MV-4-11 (cell line): ENCODE data around the gene HIVEP2.

ENCODE experiments used
- DNase-seq: peaks from one replicate; lab custom pipeline; 2025; lab: John Stamatoyannopoulos, UW

Gene HIVEP2

GRCh38 chr6:142946181-142946923 is 1.4 kb upstream of the HIVEP2 start:
- peak; percentile 9 for DNase-seq

DNA sequence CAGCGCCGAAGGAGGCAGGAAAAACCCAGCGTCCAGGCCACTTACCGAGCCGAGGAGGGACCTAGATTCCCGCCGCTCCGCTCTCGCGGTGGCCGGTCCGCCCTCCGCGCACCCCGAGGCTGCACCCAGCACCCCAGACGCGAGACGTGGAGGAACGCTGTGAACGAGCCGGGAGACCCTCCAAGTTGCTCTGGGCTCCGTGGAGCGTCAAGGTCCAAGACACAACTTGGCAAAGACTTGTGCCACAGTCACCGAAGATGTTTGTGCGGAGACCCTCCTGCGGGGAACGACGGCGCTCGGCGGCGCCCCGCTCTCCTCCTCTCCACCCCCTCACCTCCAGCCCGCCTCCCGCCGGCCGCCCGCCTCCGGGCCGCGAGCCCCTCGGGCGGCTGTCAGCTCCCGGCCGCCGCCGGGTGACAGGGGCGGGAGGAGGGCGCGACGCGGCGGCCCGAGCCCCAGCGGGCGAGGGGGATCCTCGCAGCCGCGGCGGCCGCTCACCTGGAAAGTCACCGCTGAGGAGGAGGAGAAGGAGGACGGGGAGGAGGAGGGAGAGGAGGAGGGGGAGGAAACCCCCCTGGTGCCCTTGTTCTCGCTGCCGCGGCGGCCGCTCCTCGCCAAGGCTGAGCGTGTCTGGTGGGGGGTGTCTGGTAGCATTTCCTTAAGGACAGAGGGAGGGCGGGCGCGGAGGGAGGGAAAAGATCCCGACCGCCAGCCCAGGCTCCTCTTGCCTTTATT is 637 bp upstream of the HIVEP2 start:
- no peak for DNase-seq

DNA sequence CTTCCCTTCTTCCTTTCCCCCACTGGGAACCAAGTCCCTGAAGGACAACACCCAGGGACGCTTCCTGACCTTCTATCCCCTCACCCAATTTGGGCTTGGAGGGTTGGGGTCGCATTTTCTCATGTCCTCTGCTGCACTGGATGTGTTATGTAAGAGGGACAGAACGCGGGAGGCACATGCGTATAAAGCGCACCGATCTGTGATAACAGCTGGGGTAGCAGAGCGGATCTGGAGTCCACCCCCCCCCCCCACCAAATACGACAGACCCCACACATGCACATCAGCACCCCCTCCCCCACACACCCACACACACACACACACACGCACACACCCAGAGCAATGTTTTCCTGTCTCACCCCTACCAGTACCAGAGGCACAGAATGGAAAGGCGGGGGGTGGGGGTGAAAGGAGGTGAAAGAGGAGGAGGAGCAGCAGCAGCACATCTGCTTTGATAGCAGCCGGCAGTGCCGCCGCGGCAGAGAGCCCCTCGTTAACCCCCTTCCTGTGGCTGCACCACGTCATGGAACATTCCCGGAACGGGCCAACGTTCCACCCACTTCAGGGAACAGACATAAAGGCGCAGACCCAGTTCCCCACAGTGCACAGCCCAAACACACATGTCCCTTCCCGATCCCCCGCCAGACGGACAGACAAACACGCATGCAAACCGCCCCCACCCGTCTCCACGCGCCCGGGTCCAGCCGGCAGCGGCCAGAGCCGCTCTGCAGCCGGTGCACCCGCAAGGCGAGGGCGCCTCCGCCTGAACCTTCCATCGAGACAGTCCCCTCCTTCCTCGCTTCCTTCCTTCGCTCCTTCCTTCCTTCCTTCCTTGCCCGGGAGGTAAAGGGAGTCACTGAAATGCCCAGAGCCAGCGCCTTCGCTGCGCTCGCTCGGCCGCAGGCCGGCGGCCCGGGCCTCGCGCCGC is 590 bp downstream of the HIVEP2 start:
- peak; percentile 3 for DNase-seq

- DNase-seq = peak; percentile 13
Observed at GRCh38 chr6:142943711-142944123, 1.3 kb downstream of the HIVEP2 start.

DNA sequence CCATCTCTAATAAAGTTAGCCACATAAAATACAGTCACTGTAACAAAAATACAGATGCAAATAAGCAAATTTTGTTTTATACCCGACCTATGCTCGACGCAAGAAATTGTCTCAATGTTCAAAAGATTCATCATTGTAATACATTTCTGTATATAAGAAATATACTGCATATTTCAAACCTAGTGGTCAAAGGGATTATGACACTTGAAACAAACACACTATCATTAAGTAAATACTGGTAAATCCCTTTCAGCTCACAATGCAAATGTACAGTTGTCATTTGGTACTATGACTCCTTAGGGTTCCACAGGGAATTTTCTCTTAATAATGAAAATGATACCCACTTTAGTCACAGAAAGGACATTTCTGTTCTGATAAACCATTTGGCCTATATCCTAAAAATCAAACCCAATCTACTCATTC is 2.2 kb downstream of the HIVEP2 start:
- peak; percentile 10 for DNase-seq

DNA sequence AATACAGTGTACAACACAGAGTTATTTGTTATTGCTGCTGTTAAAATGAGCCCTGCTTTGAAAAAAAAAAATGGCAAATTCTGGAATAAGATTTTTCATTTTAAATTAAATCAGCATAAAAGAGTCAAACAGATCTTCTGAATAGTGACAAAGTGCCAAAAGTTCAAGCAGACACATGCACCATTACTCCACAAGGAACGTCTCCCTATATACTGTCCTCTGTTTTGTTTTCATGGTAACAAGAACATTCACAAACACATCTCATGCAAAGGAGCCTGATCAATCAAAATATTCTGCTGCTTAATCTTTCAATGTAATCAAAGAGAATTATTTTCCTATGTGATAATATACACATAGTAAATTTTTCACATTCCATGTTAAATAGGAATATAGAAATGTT is 2.7 kb downstream of the HIVEP2 start:
- no peak for DNase-seq

DNA sequence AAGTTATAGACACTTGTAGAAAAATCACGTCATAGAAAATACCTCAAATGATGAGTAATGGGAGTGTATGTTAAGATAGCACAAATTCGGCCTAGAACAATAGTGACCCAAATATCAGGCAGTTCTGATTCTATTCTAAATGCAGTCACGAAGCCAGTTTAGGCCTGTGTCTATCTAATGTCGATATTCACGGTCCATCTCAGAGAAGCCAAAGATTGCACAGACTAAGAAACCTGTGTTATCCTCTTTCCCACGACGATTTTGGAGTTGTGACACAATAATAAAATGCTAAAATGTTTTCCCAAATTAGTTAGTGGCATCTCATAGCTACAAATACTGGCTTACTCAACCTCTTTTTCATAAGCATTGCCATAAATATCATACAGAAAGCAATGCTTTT is 4.0 kb downstream of the HIVEP2 start:
- no peak for DNase-seq

DNA sequence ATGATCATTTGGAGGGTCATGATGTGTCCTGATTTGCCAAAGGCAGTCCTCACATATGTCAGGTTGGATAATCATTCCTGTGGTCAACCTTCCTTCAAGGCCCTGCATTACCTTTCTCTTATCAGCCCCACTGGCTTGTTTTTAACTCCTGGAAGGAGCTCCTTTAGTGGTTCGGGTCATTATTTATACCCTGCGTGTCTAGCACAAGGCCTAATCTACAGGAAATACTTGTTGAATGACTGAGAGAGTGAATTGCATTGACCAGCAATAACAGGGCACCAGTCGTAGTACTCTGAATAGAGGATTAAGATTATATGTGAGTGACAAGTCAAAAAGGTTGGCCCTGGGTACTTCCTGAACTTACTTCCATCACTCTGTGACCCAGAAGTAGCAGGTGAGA is 4.5 kb downstream of the HIVEP2 start:
- DNase-seq = no peak

DNA sequence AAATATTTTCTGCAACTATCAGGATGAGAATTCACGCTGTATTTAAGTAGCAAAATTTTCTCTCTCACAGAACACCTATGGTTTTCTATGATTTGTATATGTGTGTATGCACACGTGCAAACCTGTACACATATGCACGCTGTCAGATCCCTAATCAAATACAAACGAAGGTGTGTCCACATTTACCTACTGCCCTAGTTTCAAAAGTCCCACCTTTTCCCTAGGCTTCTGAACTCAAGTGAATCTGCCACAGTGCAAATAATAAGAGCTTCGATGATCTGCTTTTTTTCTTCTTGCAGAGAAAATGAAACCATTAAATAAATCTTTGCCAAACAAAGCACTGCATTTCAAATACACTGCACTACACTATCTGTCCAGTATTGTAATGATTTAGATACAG is 6.5 kb downstream of the HIVEP2 start:
- DNase-seq = no peak

DNA sequence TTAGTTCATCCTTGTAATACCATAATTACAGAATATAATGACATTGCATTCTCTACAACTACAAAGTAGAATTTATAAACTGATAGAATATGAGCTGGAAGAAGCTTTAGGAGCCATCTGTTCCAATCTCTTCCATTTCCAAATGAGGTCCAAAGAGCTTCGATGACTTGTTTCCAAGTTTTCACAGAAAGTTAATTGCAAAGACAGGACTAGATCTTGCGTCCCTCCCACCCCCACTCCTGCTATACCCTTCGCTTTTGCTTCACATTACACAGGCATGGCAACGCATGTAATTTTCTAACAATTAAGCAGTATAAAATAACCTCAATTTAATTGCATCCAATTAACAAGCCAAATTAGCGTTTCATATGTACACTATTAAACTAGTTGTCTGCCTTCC is 7.0 kb downstream of the HIVEP2 start:
- no peak for DNase-seq

DNA sequence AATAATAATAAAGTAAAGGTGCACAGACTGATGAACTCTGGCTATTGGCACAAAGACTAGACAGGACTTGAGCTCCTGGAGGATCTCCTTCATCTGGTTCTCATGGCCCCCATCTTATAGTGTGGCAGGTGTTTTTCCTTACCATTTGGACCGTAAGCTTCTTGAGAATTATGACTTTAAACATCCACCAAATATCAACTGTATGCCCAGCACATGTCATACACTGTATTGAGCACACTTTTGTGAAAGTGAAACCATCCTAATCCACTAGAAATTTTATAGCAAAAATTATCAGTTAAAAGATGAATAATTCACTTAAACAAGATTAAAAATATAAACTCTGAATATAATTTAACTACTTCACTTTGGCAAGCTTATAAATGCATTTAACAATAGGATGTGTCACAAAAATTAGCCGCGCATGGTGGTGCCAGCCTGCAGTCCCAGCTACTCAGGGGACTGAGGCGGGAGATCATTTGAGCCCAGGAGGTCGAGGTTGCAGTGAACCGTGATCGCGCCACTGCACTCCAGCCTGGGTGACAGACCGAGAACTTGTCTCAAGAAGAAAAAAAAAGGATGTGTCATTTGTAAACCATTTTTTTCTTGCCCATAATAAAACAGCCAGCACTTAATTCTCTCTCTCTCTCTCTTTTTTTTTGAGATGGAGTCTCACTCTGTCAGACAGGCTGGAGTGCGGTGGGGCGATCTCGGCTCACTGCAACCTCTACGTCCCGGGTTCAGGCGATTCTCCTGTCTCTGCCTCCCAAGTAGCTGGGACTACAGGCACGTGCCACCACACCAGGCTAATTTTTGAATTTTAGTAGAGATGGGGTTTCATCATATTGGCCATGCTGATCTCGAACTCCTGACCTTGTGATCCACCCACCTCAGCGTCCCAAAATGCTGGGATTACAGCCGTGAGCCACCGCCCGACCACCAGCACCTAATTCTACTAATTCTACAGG is 9.1 kb downstream of the HIVEP2 start:
- no peak for DNase-seq

GRCh38 chr6:142934599-142934998 is 10.4 kb downstream of the HIVEP2 start:
- no peak for DNase-seq

- DNase-seq = no peak
Observed at GRCh38 chr6:142934106-142934505, 10.9 kb downstream of the HIVEP2 start.

- DNase-seq = no peak
Observed at GRCh38 chr6:142933701-142934100, 11.3 kb downstream of the HIVEP2 start.

DNA sequence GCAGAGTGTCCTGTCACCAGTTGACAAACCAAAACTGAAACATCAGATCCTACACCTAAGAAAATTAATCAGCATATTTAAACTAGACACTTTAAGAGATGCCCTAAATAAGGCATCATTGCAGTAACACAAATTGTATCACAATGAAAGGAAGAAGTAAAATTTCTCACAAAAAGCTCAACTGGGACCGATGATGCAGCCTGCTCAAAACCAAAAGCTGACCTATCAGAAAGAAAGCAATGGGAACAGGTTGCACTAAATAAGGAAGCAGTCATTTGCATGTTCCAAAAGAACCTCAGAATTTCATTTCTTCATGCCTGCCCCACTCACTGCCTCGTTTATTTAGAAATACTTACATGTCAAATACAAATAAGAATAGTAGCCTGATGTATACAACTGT is 12.1 kb downstream of the HIVEP2 start:
- DNase-seq = no peak

- no peak for DNase-seq
Observed at GRCh38 chr6:142929751-142930358, 15.1 kb downstream of the HIVEP2 start.

- no peak for DNase-seq
Observed at GRCh38 chr6:142927904-142928303, 17.1 kb downstream of the HIVEP2 start.

DNA sequence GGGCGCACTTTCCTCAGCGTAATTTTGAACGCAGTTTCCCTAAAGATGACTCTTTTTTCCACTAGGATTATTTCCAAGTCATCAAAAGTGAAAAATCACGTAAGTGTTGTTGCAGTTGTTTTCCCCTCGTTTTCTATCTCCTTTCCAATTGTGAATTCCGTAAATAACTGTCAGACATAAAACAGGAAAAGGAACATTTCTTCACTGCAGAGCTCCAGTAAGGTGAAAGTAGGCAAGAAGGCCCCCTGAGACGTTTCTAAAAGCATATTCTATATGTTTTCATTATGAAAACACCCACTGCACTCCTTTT is 17.8 kb downstream of the HIVEP2 start:
- no peak for DNase-seq

DNA sequence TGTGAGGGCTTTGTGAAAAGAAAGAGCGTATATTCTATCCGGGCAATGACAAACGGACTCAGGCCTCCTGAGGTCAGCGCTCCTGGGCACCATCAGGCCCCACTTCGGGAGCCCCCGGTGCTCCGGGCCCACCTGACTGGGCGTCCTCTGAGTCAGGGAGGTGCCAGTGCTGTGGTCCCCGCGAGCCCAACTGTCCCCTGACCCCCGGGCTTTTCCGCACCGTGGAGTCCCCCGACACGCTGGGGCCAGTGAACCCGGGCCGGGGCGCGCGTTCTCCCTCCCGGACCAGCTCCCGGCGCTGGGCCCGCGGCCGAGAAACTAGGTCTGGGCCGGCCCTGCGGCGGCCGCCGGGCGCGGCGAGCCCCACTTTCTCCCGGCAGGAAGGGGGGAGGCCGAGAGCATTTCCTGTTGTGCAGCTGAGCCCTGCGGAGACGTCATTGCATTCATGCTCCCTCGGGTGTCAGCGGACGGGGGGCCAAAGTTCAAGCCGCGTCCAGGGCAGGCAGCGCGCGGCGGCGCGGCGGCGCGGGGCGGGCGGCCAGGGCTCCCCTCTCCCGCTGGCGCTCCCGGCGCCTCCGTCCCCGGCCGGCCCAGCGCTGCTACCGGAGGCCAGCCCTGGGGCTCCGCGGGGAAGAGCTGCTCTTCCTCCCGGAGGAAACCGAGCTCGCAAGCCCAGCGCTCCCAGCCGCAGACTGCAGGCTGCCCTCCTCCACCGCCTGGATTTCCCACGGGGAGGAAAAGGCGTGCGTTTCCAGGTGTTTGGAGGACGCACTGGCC is 18.3 kb downstream of the HIVEP2 start:
- DNase-seq = no peak

- no peak for DNase-seq
Observed at GRCh38 chr6:142926177-142926493, 18.8 kb downstream of the HIVEP2 start.
